Measurements from ENCODE around the gene ESR1.

Gene ESR1

GRCh38 chr6:152173321-152173720 is 365.8 kb downstream of the ESR1 start:
- no peak for DNase-seq (ENCODE audit: low read depth in 2 of 2)

DNA sequence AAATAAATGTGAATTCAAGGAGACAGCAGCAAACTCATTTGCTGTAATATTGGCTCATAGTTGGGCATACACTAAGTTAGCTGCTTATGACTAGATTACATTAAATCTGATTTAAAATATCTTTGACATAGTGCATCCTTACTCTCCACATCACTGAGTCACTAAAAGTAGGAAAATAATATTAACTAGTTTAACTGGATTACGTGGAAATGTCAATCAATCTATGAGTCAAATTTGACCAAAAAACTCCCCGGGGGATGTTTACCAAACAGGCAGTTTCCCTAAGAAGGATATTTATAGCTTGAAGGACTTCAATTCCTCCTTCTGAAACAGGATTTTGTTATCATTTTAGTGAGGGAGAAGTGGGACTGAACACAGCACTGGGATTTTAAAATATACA is 366.5 kb downstream of the ESR1 start:
- DNase-seq (ENCODE audit: low read depth in 2 of 2), result no peak

GRCh38 chr6:152176268-152176667 is 368.8 kb downstream of the ESR1 start:
- no peak for DNase-seq (ENCODE audit: low read depth in 2 of 2)
